Measurements from ENCODE around the gene RUVBL1. TPM values are rescaled to one million over a fixed set of nuclear protein-coding genes. Genes with fewer than 3 reads are reported as not detected.

RUVBL1 gene
- total and polyA plus RNA-seq, 2 of the 4 experiments (the other 2 are of a cell fraction): 68.7 to 83.3 TPM

GRCh38 chr3:128062033-128062745 is 61.4 kb downstream of the RUVBL1 start:
- H3K4ac ChIP-seq (ENCODE audit: low read depth, low read length): peak overlapping the region; percentile 94
- H3K27ac ChIP-seq (ENCODE audit: insufficient read depth, low read length): peak overlapping the region; percentile 95
- H3K23ac ChIP-seq (ENCODE audit: low read depth, low read length): peak overlapping the region; percentile 92
- peaks cover 40 to 62% of the 10 kb centered on the region in 2 experiments for H3K79me1 ChIP-seq (ENCODE audit: low read depth in 1 of 2, low read length in 2 of 2)
- peak overlapping the region; percentile 77 for H2BK120ac ChIP-seq (ENCODE audit: low read depth, low read length)
- DNase-seq (no peak), ATAC-seq (ENCODE audit: low read depth) (no peak)
- dilution Hi-C loops (cut with HindIII; ENCODE audit: low sequenced_read_pairs, unreplicated experiment) (no loop called here), in situ Hi-C loops (cut with MboI; ENCODE audit: low sequenced_read_pairs) (no loop called here), intact Hi-C loops (cut with micrococcal nuclease) (no loop called here)
- CTCF ChIA-PET: no interaction called here
- H3K4me2 ChIP-seq (ENCODE audit: low read depth, low read length): no peak overlapping the region
- peak overlapping the region; percentile 76 for H4K91ac ChIP-seq (ENCODE audit: insufficient read depth, low read depth, low read length)
- H2BK15ac ChIP-seq (ENCODE audit: low read depth, low read length): peak overlapping the region; percentile 39; the same call in 2 of the 3 replicates
- peaks cover 67% of the 10 kb centered on the region for H3K36me3 ChIP-seq (ENCODE audit: control insufficient read depth, insufficient read depth, low read length)
- no peaks in the 10 kb centered on the region for H3K9me3 ChIP-seq (ENCODE audit: control insufficient read depth, insufficient read depth, low read length)
- H3K14ac ChIP-seq (replicated peaks; ENCODE audit: low read depth, low read length): peak overlapping the region; percentile 86
- no TSS peak for BruUV-seq (replicated peaks)
- peak overlapping the region; percentile 91 for H3K18ac ChIP-seq (ENCODE audit: low read depth, low read length)
- H4K8ac ChIP-seq (ENCODE audit: low read depth in 2 of 2, low read length in 2 of 2): peak overlapping the region; percentile 21 to 85; a peak in 3 of 4 replicates
- H3K9ac ChIP-seq (ENCODE audit: low read depth, low read length): peak overlapping the region; percentile 43; the same call in 1 of the 2 replicates
- no peak overlapping the region for H3K4me3 ChIP-seq (ENCODE audit: insufficient read depth, low read depth, low read length)
- POLR2A ChIA-PET (ENCODE audit: unreplicated experiment): no interaction called here
- H2AFZ ChIP-seq (replicated peaks; ENCODE audit: low read length, poor library complexity): peak overlapping the region; percentile 16
- peaks cover 28% of the 10 kb centered on the region for H3K9me1 ChIP-seq (ENCODE audit: insufficient read depth, low read length)
- no peaks in the 10 kb centered on the region for H3K27me3 ChIP-seq (ENCODE audit: control insufficient read depth, insufficient read depth, low read length)
- H4K5ac ChIP-seq (ENCODE audit: low read depth, low read length): peak overlapping the region; percentile 66
- H2AK9ac ChIP-seq (replicated peaks; ENCODE audit: low read depth, low read length, poor library complexity): peak overlapping the region; percentile 29
- 33% methylated on average over 3 of the region's 8 CpGs; no CpG with 5 or more reads in 1 of the 2 experiments for WGBS, 2 experiments (ENCODE audit: extremely low coverage in 2 of 2, insufficient read length in 1 of 2)
- no peak overlapping the region for H3K56ac ChIP-seq (ENCODE audit: extremely low read depth, insufficient read depth, low read length)
- H3K4me1 ChIP-seq (ENCODE audit: control insufficient read depth, insufficient read depth, low read length): peaks cover 30% of the 10 kb centered on the region
- peaks cover 61% of the 10 kb centered on the region for H4K20me1 ChIP-seq (ENCODE audit: insufficient read depth, low read length)
- H2AK5ac ChIP-seq (ENCODE audit: low read depth, low read length): peak overlapping the region; percentile 88
- H2BK5ac ChIP-seq (ENCODE audit: low read depth, low read length, poor library complexity, severe bottlenecking): peak overlapping the region; percentile 93
- H2BK20ac ChIP-seq (ENCODE audit: low read depth, low read length): peak overlapping the region; percentile 72
- TF ChIP-seq RCOR1 (IDR thresholded peaks at IDR 0.05; ENCODE audit: insufficient replicate concordance, low read length): no peak
- TF ChIP-seq CTCF (conservative IDR thresholded peaks at IDR 0.05; ENCODE audit: low read depth, low read length): no peak
- TF ChIP-seq ELK1 (IDR thresholded peaks at IDR 0.05; ENCODE audit: borderline replicate concordance, low read depth, low read length): no peak
- TF ChIP-seq FOS (IDR thresholded peaks at IDR 0.05; ENCODE audit: low read depth, low read length): no peak
- no peak for TF ChIP-seq NFE2L2 (IDR thresholded peaks at IDR 0.05; ENCODE audit: low read depth, low read length)
- TF ChIP-seq CEBPB (IDR thresholded peaks at IDR 0.05; ENCODE audit: low read depth, low read length): no peak
- no peak for TF ChIP-seq BHLHE40 (IDR thresholded peaks at IDR 0.05; ENCODE audit: low read depth, low read length)
- no peak for TF ChIP-seq RAD21 (IDR thresholded peaks at IDR 0.05; ENCODE audit: low read length)
- no peak for TF ChIP-seq MXI1 (IDR thresholded peaks at IDR 0.05; ENCODE audit: borderline replicate concordance, low read depth, low read length)
- TF ChIP-seq MAFK (IDR thresholded peaks at IDR 0.05; ENCODE audit: low read depth, low read length): no peak
- no peak for TF ChIP-seq CHD1 (IDR thresholded peaks at IDR 0.05; ENCODE audit: low read depth, low read length)
- no peak for TF ChIP-seq USF2 (IDR thresholded peaks at IDR 0.05; ENCODE audit: low read depth, low read length)
- TF ChIP-seq SMC3 (IDR thresholded peaks at IDR 0.05; ENCODE audit: low read depth, low read length): no peak
- TF ChIP-seq POLR2A (IDR thresholded peaks at IDR 0.05; ENCODE audit: low read depth, low read length): no peak
- no peak for TF ChIP-seq RFX5 (IDR thresholded peaks at IDR 0.05; ENCODE audit: low read depth, low read length)

Measured in IMR-90 (cell line).